NOMO-1 treated with DMSO at 0.1 percent for 48 hours (cell line): ENCODE results near the gene SELENOK.

ENCODE experiments used
- DNase-seq: peaks from one replicate; lab custom pipeline; 2025; ENCODE audit not compliant: unreplicated experiment; lab: John Stamatoyannopoulos, UW

SELENOK gene

DNA sequence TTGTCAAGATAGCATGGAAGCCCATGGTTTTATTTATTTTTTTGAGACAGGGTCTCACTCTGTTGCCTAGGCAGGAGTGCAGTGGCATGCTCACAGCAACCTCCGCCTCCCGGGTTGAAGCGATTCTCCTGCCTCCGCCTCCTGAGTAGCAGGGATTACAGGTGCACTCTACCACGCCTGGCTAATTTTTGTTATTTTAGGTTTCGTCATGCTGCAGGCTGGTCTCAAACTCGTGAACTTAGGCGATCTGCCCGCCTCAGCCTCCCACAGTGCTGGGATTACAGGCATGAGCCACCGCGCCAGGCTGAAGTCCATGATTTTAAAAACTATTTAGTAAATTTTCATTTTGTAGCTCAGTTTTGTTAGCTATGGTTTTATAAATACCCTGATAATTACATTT, 7.0 kb downstream of the SELENOK start:
- no peak for DNase-seq

DNA sequence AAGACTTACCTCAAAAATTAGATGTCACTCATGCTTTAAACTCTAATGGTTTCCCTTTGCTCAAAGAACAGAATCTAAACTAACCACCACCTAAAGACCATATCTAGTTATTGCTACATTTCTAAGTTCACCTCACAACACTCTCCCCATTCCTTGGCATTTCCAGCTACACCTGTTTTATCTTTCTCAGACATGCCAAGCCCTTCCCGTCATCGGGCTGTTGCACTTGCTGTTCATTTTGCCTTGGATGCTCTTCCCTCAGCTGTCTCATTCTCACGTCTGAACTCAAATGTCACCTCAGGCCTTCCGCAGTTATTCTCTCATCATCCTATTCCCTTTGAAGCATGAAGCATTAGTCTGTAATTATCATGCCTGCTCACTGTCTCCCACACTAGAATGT, 8.7 kb downstream of the SELENOK start:
- DNase-seq, result no peak

DNA sequence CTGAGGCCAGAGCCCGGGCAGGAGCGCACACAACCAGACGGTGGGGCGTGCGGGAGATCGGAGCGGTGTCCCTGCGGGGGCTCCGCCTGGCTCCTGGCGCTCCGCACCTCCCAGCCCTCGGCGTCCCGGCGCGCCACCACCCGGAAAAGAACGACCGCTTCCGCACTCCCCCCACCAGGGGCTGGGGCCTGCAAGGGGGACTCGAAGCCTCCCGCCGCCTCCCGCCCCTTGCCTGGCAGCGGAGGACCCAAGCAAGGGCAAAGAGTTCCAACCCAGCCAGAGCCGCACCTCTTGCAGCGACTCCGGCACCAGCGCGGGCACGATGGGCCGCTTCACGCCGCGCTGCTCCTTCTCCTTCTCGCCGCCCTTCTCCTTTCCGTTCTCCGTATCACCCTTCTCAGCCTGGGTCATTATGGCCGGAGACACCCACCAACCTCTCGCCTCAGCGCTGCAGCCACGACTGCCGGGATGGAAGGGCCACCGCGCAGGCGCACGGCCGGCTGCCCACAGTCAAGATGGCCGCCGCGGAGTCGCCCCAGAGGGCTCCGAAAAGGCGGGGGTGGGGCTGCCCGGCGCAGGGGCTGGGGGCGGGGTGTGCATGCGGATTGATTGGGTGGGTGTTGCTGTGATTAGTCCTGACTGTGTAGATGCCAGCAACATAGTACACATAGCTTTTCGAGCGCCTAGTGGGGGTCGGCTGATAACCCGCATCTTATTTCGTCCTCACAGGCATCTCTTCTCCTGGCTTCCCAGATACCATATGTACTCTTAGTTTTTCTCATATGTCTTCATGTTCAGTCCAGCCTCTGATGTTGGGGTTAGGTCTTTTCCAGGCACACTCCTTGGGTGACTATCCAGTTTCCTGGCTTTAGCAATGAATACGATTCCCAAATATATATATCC, 9.7 kb downstream of the SELENOK start, which contains the start of gene ACTR8:
Gene ACTR8, minus strand, starts transcription at position 462 of the 903 bp plus-strand sequence. Its CDS starts 51 bp downstream, at position 411.
- peak; percentile 83 for DNase-seq

DNA sequence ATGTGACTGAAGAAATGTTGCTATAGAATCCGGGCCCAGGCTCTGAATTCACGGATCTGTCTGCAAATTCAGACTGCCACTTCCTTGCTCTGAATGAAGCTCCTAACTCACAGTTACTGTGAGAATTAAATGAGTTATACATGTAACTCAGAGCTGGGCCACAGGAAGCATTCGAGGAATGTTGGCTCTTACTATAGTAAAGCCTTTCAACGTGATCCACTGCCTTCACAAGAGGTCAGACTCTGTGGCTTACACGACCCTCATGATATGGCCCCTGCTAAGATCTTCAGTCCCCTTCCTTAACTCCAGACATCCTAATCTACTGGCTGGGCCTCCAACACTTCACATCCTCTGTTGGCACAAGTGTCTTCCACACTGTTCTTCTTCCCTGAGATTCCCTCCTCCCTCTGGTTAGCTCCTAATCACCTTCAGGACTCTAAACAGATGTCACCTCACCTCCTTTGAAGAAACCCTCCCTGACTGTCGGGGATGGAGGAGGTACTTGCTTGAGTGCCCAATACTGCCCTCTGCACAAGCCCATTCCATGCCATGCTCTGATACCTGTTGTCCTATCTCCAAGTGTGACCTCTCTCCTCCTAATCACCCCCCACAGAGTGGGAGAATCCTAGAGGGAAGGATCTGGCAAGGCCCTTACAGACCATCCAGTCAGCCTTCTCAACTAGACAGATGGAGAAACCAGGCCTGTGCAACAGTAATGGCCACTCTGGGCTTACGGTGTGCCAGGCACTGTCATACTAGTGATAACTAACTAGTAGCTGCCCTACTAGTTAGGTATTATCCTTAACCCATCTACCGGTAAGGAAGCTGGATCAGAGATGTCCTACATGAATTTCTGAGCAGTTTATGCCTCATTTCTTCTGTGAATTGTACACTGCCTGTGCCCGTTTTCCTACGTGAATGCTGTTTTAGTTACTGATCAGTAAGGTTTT, 11.0 kb downstream of the SELENOK start:
- no peak for DNase-seq

DNA sequence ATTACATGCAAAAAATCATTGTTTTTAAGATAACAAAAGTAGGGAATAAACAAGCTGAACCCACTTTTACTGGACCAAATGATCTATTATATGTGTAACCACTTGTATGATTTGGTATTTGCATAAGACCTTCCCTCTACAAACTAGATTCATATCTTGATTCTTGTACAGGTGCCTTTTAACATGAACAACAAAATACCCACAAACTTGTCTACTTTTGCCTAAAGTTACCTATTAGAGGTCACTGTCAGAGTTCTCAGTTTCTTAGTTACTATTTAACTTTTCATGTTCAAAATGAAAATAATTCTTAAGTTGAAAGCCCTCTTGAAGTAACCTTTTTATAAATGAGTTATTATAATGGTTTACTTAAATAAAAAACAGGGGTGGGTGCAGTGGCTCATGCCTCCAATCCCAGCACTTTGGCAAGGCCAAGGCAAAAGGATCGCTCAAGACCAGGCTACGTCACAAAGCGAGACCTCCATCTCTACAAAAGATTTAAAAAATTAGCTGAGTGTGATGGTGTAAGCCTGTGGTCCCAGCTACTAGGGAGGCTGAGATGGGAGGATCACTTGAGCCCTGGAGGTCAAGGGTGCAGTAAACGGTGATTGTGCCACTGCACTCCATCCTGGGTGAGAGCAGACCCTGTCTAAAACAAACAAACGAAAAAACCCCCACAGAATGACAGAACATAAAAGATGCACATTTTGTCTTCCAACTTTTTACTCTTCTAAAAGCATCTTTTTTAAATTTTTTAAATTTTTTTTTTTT, 25.7 kb downstream of the SELENOK start:
- no peak for DNase-seq

DNA sequence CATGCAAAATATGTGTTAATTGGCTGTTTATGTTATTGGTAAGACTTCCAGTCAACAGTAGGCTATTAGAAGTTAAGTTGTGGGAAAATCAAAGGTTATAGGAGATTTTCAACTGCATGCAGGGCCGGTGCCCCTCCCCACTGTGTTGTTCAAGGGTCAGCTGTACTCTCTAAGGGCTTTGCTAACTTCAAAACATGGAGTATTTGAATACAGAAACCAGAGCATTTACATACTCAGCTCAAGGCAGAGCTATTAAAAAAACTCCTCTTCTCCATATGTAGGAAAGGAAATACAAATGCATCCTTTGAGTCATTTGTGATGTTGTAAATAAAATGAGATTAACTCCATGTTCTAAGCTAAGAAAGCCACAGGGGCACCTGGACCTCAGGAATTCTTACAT, 28.5 kb downstream of the SELENOK start:
- DNase-seq, result no peak

DNA sequence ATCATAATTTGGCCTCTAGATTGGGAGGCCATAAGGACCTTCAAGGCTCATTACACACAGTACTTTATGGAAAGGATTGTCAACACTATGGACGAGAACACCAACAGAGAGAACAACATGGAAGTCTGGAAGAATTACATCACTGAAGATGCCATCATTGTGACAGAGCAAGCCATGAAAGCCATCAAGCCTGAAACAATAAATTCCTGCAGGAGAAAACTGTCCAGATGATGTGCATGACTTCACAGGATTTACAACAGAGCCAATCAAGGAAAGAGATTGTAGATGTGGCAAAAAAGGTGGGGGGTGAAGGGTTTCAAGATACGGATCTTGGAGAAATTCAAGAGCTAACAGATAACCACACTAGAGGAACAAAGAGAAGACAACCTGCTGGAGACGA, 29.4 kb downstream of the SELENOK start:
- no peak for DNase-seq

DNA sequence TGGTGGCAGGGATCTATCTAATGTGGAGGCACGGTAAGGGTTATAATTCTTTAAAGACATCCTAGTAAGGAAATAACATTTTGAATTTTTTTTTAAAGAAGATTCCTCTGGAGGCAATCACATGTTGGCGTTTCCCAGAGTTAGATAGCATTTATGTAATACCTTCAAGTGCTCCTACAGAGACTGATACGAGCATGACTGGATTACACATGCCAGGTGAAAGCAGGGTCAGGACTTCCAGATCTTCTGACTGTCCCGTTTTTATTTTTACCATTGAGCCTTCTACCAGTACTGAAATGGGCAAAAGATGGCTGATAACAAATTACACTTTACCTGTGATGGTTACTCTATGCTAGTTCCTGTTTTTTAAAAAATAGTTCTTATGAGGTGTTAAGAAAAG, 31.5 kb downstream of the SELENOK start:
- DNase-seq, result no peak

DNA sequence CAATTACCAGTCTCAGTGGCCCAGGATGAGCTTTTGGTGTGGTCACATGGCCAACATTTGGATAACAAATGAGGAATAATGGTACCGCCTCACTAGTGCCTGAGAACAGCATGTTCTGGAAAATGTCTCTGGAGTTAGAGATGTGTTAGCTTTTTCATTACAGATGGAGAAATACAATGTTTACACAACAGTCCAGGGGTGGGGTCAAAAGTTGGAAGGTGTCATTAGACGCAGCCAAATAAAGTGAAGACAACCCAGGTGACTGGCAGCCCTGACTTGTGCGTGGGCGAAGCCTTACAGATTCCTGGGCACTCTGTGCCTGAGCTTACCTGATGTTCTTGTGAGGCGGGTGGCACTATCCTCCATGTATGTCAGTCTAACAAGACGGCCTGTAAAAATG, 32.5 kb downstream of the SELENOK start:
- DNase-seq, result no peak

DNA sequence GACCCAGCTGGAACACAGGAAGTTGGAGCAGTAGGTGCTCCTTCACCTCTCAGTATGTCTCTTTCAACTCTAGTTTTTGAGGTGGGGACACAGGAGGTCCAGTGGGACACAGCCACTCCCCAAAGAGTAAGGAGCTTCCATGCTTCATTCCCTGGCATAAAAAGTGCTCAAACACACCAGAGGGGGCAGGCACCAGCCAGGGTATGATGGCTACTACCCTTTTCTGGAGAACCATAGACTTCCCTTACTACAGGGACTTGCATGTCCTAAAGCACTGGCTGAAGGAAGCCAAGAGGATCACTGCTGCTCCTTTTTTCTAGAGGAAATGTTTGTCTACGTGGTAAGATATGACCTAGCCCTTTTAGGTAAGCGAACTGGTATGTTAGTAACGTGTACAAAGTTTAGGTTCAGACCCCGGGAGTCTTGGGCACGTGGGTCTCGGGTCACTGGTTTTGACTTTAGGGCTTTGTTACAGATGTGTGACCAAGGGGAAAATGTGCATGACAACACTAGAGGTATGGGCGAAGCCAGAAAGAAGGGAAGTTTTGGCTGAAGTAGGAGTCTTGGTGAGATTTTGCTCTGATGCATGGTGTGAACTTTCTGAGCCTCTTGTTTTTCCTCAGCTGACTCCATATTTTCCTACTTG, 33.4 kb downstream of the SELENOK start:
- DNase-seq, result no peak

DNA sequence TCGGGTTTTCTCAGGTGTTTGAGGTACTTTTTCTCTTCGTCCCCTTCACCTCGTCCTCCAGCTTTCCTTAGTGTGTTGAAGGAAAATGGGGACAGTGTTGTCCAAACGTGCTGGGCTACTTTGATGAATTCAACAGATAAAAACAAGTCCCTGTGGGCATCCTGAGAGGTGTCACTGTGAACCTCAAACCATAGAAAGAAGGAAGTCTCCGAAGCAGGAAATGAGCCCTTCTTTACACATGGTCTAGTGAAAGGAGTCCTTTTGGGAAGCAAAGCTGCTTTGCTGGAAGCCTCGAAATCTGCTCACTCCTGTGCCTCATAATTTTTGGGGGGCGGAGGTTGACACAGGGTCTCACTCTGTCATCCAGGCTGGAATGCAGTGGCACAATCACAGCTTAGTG, 34.7 kb downstream of the SELENOK start:
- DNase-seq, result no peak

DNA sequence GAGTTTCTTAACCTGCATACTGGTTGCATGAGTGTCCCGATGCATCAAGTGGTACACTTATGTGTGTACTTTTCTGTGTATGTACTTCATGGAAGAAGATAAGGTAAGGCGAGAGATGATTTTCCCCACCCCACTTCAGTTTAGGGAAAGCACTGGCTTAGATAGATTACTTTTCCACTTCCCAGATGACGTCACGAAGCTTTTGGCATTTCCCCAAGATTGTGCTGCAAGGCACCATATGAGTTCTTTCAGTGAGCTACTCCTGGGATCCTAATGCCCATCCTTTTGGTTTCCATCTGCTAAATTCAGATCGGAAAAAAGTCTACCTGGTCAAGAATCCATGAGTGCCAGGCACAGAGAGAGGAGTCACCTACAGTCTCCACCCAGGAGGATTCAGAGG, 40.8 kb downstream of the SELENOK start:
- no peak for DNase-seq

DNA sequence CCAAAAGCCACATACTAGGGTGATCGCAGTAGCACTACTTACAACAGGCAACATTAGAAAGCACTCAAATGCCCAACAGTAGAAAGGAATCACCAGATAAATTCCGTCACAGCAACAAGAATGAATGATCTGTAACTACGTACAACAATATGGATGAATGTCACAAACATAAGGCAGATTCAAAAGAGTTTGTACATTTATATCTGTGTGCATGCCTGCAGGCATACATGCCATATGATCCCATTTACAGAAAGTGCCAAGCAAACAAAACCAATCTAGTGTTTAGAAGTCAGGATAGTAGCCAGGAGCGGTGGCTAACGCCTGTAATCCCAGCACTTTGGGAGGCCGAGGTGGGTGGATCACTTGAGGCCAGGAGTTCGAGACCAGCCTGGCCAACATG, 41.7 kb downstream of the SELENOK start:
- DNase-seq, result no peak

DNA sequence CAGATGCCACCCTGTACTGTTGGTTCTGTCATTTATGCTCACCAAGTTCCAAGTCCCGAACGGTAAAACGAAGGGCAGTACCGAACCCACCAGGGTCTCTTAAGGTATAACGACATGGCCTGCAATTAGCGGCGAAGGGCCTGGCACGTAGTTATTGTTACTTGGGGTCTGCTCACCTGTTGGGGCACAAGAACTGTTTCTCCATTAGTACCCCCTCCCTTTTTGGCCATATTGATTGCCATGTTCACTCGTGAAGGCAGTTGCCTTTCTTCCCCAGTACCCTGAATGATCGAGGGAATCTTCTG, 44.9 kb downstream of the SELENOK start:
- DNase-seq, result no peak

DNA sequence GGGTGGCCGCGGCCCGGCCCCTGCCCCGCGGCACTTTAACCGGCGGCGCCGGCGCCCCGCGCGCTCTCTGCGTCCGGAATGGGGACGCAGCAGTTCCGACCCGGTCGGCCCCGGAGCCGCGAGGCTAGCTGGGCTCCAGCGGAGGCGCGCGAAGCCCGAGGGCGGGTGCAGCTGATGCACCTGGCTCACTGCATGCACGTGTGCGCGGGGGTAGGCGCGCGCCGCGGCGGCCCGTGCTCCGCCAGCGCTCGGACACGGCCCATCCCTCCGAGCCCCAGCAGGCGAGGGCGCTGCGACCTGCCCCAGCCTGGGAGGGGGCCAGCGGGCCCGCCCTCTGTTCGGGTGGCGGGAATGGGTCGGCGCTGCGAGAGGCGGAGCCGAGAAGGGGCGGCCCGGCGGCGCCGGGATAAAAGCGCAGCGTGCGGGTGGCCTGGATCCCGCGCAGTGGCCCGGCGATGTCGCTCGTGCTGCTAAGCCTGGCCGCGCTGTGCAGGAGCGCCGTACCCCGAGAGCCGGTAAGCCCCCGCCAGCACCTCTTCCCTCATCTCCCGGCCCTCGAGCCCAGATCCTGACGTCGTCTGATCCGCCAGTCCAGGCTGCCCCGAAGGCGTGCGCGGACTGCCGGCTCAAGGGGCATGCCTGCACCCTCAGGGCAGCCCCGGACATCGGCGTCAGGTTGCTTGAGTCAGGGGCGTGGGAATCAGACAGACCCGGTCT, 45.4 kb downstream of the SELENOK start, which contains the start of the genes CHDH and IL17RB:
Gene CHDH, minus strand, starts transcription at position 286 of the 717 bp plus-strand sequence. CDS start 22,411 bp downstream, outside the sequence.
Gene IL17RB, plus strand, starts transcription at position 435 of the 717 bp plus-strand sequence. Its CDS starts 21 bp downstream, at position 456.
- DNase-seq, result no peak

DNA sequence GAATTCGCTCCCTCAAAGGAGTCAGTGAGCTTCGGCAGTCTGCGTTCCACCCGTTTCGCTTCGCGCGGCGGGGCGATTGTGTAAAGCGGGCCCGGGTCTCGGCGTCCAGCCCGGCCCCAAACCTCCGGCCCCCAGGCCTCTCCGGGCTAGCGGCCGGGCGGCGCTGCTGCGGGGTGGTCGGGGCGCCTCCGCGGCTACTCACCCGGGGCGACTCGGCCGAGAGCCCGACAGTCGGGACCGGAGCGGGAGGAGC, 45.9 kb downstream of the SELENOK start:
- no peak for DNase-seq

DNA sequence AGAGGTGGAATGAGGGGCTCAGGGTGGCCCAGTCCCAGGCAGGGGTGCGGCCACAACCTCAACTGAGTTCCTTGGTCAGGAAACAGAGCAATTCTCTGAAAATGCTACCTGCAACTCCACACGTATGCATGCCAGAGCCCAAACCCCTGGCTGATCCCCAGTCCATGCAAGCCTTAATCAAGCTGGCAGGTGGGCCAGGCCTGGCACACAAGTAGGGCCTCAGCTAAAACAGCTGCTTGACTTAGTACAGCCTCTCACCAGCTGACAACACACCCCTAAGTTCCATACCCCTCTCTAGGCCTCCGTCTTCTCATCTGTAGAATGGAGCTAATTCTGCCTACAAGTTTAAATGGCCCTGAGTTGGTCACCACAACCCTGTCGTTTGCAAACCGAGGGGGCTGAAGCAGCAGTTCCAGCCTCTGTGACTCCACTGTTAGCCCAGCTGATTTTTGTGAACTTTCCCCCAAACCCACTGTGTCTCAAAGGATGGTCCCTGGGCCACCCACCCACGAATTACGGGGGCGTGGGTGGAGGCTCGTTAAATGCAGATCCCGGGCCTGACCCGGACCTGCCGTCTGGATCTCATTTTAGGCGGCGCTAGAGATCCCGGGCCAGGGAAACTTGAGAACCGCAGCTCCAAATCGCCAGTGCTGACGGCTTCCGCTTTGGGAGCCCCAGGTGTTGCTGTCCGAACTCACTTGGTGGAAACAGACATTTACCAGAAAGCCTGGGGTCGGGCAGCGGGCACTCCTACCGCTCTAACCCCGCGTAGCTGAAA, 46.4 kb downstream of the SELENOK start:
- no peak for DNase-seq

DNA sequence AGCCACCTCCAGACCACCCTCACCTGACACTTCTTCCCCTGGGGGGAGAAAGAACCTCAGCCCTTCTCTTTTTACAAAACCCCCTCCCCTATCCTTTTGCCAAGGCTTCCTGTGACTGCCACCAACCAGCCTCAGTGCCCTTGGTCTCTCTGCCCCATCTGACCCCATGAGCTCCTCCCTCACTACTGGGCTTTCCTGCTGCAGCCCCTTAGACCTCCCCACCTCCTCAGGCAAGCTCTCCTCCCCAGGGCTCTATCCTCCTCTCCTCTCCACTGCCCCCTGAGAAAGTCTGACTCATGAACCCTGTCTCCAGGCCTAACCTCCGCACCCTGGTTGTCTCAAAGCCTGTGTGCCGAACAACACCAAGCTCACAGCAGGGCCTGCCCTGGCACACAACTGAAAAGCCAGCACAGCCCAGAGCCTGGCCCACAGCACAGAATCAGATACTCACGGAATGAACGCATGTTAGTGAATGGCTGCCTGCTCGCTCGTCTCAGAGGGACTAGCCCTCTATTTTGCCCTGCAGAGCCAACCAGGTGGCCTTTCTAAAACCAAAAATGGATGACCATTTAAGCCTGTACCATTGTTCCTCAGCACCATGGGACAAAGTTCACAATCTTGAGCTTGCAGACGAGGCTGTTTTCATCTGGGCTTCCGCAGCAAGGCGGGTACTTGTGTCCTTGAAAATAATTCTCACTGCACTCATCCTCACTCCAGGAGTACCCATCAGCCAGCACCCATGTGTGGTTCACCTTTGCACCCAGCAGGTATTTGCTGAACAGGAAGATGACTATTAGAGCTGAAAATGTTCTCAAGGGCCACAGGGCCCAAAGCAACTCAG, 47.2 kb downstream of the SELENOK start:
- DNase-seq, result no peak
